SKM-1 treated with dmso at 0.1 percent for 144 hours (cell line): ENCODE measurements around the gene NXF1.

ENCODE experiments used
- DNase-seq: peaks from one replicate; lab custom pipeline; 2025; ENCODE audit not compliant: unreplicated experiment; lab: John Stamatoyannopoulos, UW

Gene NXF1

DNA sequence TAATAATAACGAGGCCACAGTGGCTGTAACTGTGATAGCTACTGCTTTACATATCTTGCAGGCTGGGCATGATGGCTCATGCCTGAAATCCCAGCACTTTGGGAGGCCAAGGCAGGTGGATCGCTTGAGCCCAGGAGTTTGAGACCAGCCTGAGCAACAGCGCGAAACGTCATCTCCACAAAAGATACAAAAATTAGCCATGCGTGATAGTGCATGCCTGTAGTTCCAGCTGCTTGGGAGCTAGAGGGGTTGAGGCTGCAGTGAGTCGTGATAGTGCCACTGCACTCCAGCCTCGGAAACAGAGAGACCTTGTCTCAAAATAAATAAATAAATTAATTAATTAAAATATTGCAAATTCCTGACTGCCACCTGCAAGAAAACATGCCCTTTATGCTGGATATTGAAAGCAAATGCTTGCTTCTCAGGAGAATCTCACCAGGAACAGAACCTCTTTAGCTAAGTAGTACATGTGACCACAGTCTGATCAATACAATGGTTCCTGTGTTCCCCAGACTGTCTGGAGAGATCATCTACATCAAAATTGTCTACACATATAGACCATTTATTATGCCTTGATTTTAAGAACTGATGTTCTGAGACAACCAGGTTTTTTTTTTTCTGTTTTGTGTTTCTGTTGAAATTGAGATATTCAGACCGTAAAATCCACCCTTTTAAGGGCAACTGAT, 57.6 kb downstream of the NXF1 start:
- no peak for DNase-seq
